ENCODE results near the gene LPA. TPM values are rescaled to one million over a fixed set of nuclear protein-coding genes. Genes with fewer than 3 reads are reported as not detected.

Gene LPA
- total RNA-seq, 1 donor from 2014 or later, result not detected

DNA sequence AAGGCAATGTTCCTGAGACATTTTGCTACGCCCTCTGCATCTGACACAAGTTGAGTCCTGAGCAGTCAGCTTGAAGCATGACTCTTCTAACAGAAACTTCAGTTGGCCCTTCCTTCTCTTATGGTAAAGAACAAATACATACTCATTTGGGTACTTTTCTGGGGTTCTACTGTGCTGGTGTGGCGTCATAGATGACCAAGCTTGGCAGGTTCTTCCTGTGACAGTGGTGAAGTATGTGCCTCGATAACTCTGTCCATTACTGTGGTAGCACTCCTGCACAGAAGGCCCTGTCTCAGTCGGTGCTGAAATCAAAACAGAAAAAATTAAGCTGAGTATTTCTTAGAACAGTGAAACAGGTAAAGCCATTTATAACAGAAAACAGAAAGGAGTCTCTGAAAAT is 163.4 kb downstream of the LPA start:
- Mint-ChIP-seq H3K4me1 (ENCODE audit: unreplicated experiment) (no peaks in the 10 kb centered on the region), H3K27ac (ENCODE audit: unreplicated experiment) (no peak overlapping the region), H3K9me3 (ENCODE audit: unreplicated experiment) (peaks cover 28% of the 10 kb centered on the region), H3K27me3 (ENCODE audit: unreplicated experiment) (no peaks in the 10 kb centered on the region), H3K36me3 (ENCODE audit: unreplicated experiment) (peaks cover 2% of the 10 kb centered on the region), H3K4me3 (ENCODE audit: unreplicated experiment) (no peak overlapping the region)
- TF ChIP-seq, protein P1, sequence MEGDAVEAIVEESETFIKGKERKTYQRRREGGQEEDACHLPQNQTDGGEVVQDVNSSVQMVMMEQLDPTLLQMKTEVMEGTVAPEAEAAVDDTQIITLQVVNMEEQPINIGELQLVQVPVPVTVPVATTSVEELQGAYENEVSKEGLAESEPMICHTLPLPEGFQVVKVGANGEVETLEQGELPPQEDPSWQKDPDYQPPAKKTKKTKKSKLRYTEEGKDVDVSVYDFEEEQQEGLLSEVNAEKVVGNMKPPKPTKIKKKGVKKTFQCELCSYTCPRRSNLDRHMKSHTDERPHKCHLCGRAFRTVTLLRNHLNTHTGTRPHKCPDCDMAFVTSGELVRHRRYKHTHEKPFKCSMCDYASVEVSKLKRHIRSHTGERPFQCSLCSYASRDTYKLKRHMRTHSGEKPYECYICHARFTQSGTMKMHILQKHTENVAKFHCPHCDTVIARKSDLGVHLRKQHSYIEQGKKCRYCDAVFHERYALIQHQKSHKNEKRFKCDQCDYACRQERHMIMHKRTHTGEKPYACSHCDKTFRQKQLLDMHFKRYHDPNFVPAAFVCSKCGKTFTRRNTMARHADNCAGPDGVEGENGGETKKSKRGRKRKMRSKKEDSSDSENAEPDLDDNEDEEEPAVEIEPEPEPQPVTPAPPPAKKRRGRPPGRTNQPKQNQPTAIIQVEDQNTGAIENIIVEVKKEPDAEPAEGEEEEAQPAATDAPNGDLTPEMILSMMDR (IDR thresholded peaks at IDR 0.05), result no peak
- no peak for DNase-seq (ENCODE audit: extremely low spot score, unreplicated experiment)

DNA sequence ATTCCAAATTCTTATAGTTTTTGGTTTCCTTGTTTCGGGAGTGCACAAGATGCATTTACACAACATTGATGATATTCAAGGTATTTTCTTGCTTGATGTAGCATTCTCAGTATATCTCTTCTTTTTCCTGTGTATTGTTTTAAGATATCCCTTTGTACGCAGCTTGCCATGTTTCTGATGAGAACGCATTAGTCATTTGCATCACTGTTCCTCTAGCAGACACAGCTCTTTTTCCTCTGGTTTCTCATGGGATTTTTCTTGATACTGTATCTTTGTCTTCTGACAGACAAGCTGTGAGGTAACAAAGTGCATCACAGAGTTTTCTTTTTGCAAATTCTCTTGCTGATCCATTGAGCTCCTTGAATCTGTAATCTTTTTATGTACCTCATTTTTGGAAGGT is 169.5 kb downstream of the LPA start:
- Mint-ChIP-seq H3K27me3 (ENCODE audit: unreplicated experiment) (no peaks in the 10 kb centered on the region), H3K9me3 (ENCODE audit: unreplicated experiment) (peaks cover 3% of the 10 kb centered on the region), H3K36me3 (ENCODE audit: unreplicated experiment) (peaks cover 2% of the 10 kb centered on the region), H3K27ac (ENCODE audit: unreplicated experiment) (no peak overlapping the region), H3K4me3 (ENCODE audit: unreplicated experiment) (no peak overlapping the region), H3K4me1 (ENCODE audit: unreplicated experiment) (no peaks in the 10 kb centered on the region)
- TF ChIP-seq, protein P1 (IDR thresholded peaks at IDR 0.05), result no peak
- DNase-seq (ENCODE audit: extremely low spot score, unreplicated experiment), result no peak

DNA sequence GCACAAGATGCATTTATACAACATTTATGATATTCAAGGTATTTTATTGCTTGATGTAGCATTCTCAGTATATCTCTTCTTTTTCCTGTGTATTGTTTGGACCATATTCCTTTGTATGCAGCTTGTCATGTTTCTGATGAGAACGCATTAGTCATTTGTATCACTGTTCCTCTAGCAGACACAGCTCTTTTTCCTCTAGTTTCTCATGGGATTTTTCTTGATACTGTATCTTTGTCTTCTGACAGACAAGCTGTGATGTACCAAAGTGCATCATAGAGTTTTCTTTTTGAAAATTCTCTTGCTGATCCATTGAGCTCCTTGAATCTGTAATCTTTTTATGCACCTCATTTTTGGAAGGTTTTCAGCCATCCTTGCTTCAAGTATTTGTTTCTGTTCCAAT is 175.0 kb downstream of the LPA start:
- Mint-ChIP-seq H3K9me3 (ENCODE audit: unreplicated experiment) (peaks cover 3% of the 10 kb centered on the region), H3K36me3 (ENCODE audit: unreplicated experiment) (no peaks in the 10 kb centered on the region), H3K4me3 (ENCODE audit: unreplicated experiment) (no peak overlapping the region), H3K27ac (ENCODE audit: unreplicated experiment) (no peak overlapping the region), H3K4me1 (ENCODE audit: unreplicated experiment) (no peaks in the 10 kb centered on the region), H3K27me3 (ENCODE audit: unreplicated experiment) (no peaks in the 10 kb centered on the region)
- no peak for DNase-seq (ENCODE audit: extremely low spot score, unreplicated experiment)
- TF ChIP-seq, protein P1 (IDR thresholded peaks at IDR 0.05), result no peak

DNA sequence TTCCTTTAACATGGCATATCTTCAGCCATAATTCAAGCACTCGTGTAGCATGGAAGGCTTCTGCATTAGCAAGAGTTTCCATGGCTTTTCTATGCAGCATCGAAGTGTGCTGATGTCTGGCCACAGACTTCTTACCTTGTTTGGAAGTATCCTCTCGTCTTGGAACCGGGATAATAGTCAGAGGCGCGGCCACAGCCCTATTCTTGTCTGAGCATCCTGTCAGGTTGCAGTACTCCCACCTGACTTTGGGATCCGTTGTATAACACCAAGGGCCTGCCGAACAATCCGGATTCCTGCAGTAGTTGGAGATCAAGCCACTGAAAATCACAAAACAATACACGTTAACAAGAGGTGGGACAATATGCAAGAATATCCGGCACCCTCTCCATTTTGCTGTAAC is 177.0 kb downstream of the LPA start:
- Mint-ChIP-seq H3K4me3 (ENCODE audit: unreplicated experiment) (no peak overlapping the region), H3K9me3 (ENCODE audit: unreplicated experiment) (peaks cover 3% of the 10 kb centered on the region), H3K27ac (ENCODE audit: unreplicated experiment) (no peak overlapping the region), H3K27me3 (ENCODE audit: unreplicated experiment) (no peaks in the 10 kb centered on the region), H3K4me1 (ENCODE audit: unreplicated experiment) (no peaks in the 10 kb centered on the region), H3K36me3 (ENCODE audit: unreplicated experiment) (no peaks in the 10 kb centered on the region)
- no peak for DNase-seq (ENCODE audit: extremely low spot score, unreplicated experiment)
- TF ChIP-seq, protein P1 (IDR thresholded peaks at IDR 0.05), result no peak

Other genes starting within 250 kb of the LPA start
- gene PLG, start 38.0 kb upstream of the LPA start, total RNA-seq, result not detected in 2 replicates

All from osteocyte (in vitro differentiated cells).